Uterus (tissue), 2 donors: Measurements from ENCODE around the gene VSTM4.

Experiments used
- CTCF ChIP-seq, 4 experiments: fragments of 200-600 bp in 2 of 4; fragments of 450-650 bp in 2 of 4; sonication (generic) in 2 of 4; IDR thresholded peaks; one replicate each; pipeline ENCODE4 v1.5.1; 2016 to 2019; ENCODE audit warnings: antibody characterized with exemption in 4 of 4, mild to moderate bottlenecking in 2 of 4, moderate library complexity in 1 of 4
- POLR2A ChIP-seq, 2 donors: fragments of 450-650 bp; IDR thresholded peaks; one replicate each; pipeline ENCODE4 v1.6.1; 2016; ENCODE audit warnings: antibody characterized with exemption in 2 of 2, mild to moderate bottlenecking in 1 of 2, moderate library complexity in 1 of 2

GRCh38 chr10:49050906-49051305 is 64.4 kb downstream of the VSTM4 start:
- TF ChIP-seq CTCF (IDR thresholded peaks at IDR 0.05) = no peak
- TF ChIP-seq POLR2A (IDR thresholded peaks at IDR 0.05) = no peak
